ENCODE data around the gene P3H2.

Gene P3H2

GRCh38 chr3:190120269-190121060, at the start of gene P3H2:
Gene P3H2, minus strand, starts transcription at chr3:190120897. Its CDS starts 166 bp downstream, at chr3:190120731.
- H2AFZ ChIP-seq (ENCODE audit: low read depth, low read length), result no peak within 1 kb of the TSS
- H3K4me2 ChIP-seq (ENCODE audit: insufficient read depth, low read length), result no peak within 1 kb of the TSS
- H3K4me3 ChIP-seq (ENCODE audit: low read depth in 1 of 2, low read length in 2 of 2), result no peak within 1 kb of the TSS
- H3K79me2 ChIP-seq (ENCODE audit: insufficient read depth, low read length), result no peaks in the 10 kb centered on the region
- no peaks in the 10 kb centered on the region for H3K27me3 ChIP-seq (ENCODE audit: insufficient read depth, low read length, poor library complexity)
- no peak within 1 kb of the TSS for H3K9ac ChIP-seq (ENCODE audit: low read depth, low read length)
- H3K27ac ChIP-seq (ENCODE audit: low read length), result no peak within 1 kb of the TSS
- DNase-seq (no peak), ATAC-seq (ENCODE audit: insufficient read depth, low read depth) (no peak)
- no peaks in the 10 kb centered on the region for H4K20me1 ChIP-seq (ENCODE audit: insufficient read depth, low read length)
- TF ChIP-seq EZH2 (IDR thresholded peaks at IDR 0.05; ENCODE audit: borderline replicate concordance, low read depth, low read length, severe bottlenecking) (no peak), CTCF (IDR thresholded peaks at IDR 0.05; ENCODE audit: borderline replicate concordance, extremely low read depth, low read length, poor library complexity, severe bottlenecking) (no peak)
- H3K4me1 ChIP-seq (ENCODE audit: insufficient read depth, low read length), result no peaks in the 10 kb centered on the region
- no peaks in the 10 kb centered on the region for H3K9me3 ChIP-seq (ENCODE audit: insufficient read depth, low read length, severe bottlenecking)
- H3K36me3 ChIP-seq (ENCODE audit: insufficient read depth, low read length), result no peaks in the 10 kb centered on the region

GRCh38 chr3:190169877-190170276, 49.2 kb upstream of the P3H2 start:
- H3K4me2 ChIP-seq (ENCODE audit: insufficient read depth, low read length), result no peak overlapping the region
- no peak overlapping the region for H2AFZ ChIP-seq (ENCODE audit: low read depth, low read length)
- H3K4me3 ChIP-seq (ENCODE audit: low read depth in 1 of 2, low read length in 2 of 2), result no peak overlapping the region
- no peak overlapping the region for H3K27ac ChIP-seq (ENCODE audit: low read length)
- no peak overlapping the region for H3K9ac ChIP-seq (ENCODE audit: low read depth, low read length)
- H3K27me3 ChIP-seq (ENCODE audit: insufficient read depth, low read length, poor library complexity), result peaks cover 5% of the 10 kb centered on the region
- H3K36me3 ChIP-seq (ENCODE audit: insufficient read depth, low read length), result no peaks in the 10 kb centered on the region
- H3K4me1 ChIP-seq (ENCODE audit: insufficient read depth, low read length), result no peaks in the 10 kb centered on the region
- TF ChIP-seq CTCF (IDR thresholded peaks at IDR 0.05; ENCODE audit: borderline replicate concordance, extremely low read depth, low read length, poor library complexity, severe bottlenecking) (no peak), EZH2 (IDR thresholded peaks at IDR 0.05; ENCODE audit: borderline replicate concordance, low read depth, low read length, severe bottlenecking) (no peak)
- H3K9me3 ChIP-seq (ENCODE audit: insufficient read depth, low read length, severe bottlenecking), result no peaks in the 10 kb centered on the region
- H4K20me1 ChIP-seq (ENCODE audit: insufficient read depth, low read length), result no peaks in the 10 kb centered on the region
- ATAC-seq (ENCODE audit: insufficient read depth, low read depth), result no peak
- H3K79me2 ChIP-seq (ENCODE audit: insufficient read depth, low read length), result no peaks in the 10 kb centered on the region
- no peak for DNase-seq

- Histone ChIP-seq H3K9me3 (ENCODE audit: insufficient read depth, low read length, severe bottlenecking) (no peaks in the 10 kb centered on the region), H3K9ac (ENCODE audit: low read depth, low read length) (no peak overlapping the region), H3K27ac (ENCODE audit: low read length) (no peak overlapping the region), H3K4me3 (ENCODE audit: low read depth in 1 of 2, low read length in 2 of 2) (no peak overlapping the region), H2AFZ (ENCODE audit: low read depth, low read length) (no peak overlapping the region), H3K4me1 (ENCODE audit: insufficient read depth, low read length) (no peaks in the 10 kb centered on the region), H3K36me3 (ENCODE audit: insufficient read depth, low read length) (no peaks in the 10 kb centered on the region), H4K20me1 (ENCODE audit: insufficient read depth, low read length) (no peaks in the 10 kb centered on the region), H3K79me2 (ENCODE audit: insufficient read depth, low read length) (no peaks in the 10 kb centered on the region), H3K4me2 (ENCODE audit: insufficient read depth, low read length) (no peak overlapping the region), H3K27me3 (ENCODE audit: insufficient read depth, low read length, poor library complexity) (peaks cover 5% of the 10 kb centered on the region)
- no peak for DNase-seq
- TF ChIP-seq EZH2 (IDR thresholded peaks at IDR 0.05; ENCODE audit: borderline replicate concordance, low read depth, low read length, severe bottlenecking) (no peak), CTCF (IDR thresholded peaks at IDR 0.05; ENCODE audit: borderline replicate concordance, extremely low read depth, low read length, poor library complexity, severe bottlenecking) (no peak)
- no peak for ATAC-seq (ENCODE audit: insufficient read depth, low read depth)
Measured at GRCh38 chr3:190169243-190169642, 48.5 kb upstream of the P3H2 start.
